Measurements from ENCODE around the gene C1GALT1. TPM values are rescaled to one million over a fixed set of nuclear protein-coding genes. Genes with fewer than 3 reads are reported as not detected.

The C1GALT1 gene
- total RNA-seq, result 40.8 and 80.8 TPM in 2 replicates

GRCh38 chr7:7182156-7183060, at the start of gene C1GALT1:
Gene C1GALT1 (plus strand): TSS chr7:7182544. CDS start chr7:7234320, 51,776 bp downstream.

